Effector memory CD4-positive, alpha-beta T cell (primary cell): ENCODE measurements around the gene FAM177B.

Experiments used
- DNase-seq, 3 donors: peaks; one replicate each; pipeline ENCODE4 v3.0.0-alpha.2; 2020
- H3K27ac ChIP-seq: 2 replicates; pipeline ENCODE4 v1.7.0; 2013; ENCODE audit warnings: mild to moderate bottlenecking, low read length, moderate library complexity; ENCODE audit not compliant: insufficient read depth, poor library complexity, severe bottlenecking
- H3K27me3 ChIP-seq: replicated peaks from 2 replicates; pipeline ENCODE4 v1.7.0; 2013; ENCODE audit warnings: mild to moderate bottlenecking, low read length; ENCODE audit not compliant: insufficient read depth, control insufficient read depth, poor library complexity, severe bottlenecking
- H3K36me3 ChIP-seq: 2 replicates; pipeline ENCODE4 v1.7.0; 2013; ENCODE audit warnings: mild to moderate bottlenecking, low read length, moderate library complexity; ENCODE audit not compliant: control insufficient read depth, insufficient read depth
- H3K4me1 ChIP-seq: 2 replicates; pipeline ENCODE4 v1.7.0; 2013; ENCODE audit warnings: low read length, mild to moderate bottlenecking; ENCODE audit not compliant: control insufficient read depth, insufficient read depth, poor library complexity, severe bottlenecking
- H3K4me3 ChIP-seq: 2 replicates; pipeline ENCODE4 v1.7.0; 2013; ENCODE audit warnings: low read length, low read depth, mild to moderate bottlenecking; ENCODE audit not compliant: insufficient read depth, poor library complexity, severe bottlenecking
- H3K9me3 ChIP-seq: 2 replicates; pipeline ENCODE4 v1.7.0; 2013; ENCODE audit warnings: mild to moderate bottlenecking, low read length, moderate library complexity; ENCODE audit not compliant: control insufficient read depth

Gene FAM177B

DNA sequence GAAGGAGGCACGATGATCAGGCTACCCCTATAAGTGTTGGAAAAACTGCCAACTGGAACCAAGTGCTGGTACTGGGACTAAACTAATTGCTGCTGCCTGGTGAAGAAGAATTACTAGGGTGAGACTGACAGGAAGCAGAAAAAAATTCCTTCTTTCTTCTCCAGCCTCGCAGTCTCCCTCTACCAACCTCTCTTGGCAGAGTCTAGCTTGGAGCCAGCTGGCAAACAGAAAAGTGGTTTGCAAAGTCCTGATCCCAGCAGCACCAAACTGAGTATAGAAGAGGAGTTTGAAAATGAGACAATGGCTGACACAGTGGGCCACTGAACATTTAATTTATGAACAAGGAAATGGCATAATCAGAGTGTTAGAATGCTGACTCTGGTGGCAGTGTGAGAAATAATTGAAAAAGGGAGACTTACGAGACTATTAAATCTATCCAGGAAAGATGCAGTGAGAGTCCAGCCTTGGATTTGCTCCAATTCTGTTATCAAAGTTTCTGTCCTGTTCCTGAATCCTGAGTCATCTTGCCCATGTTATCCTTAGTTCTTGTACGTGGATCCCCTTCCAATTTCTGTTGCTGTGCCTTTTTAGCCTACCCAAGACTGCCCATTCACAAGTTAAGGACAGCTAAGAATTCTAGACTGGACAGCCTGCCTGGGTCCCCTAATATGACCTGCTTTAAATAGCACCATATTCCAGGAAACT, 54.2 kb downstream of the FAM177B start:
- H3K36me3 ChIP-seq: no peaks in the 10 kb centered on the region
- H3K4me1 ChIP-seq: no peaks in the 10 kb centered on the region
- no peaks in the 10 kb centered on the region for H3K27me3 ChIP-seq
- H3K9me3 ChIP-seq: no peaks in the 10 kb centered on the region
- no peak overlapping the region for H3K4me3 ChIP-seq
- DNase-seq: no peak
- H3K27ac ChIP-seq: no peak overlapping the region

DNA sequence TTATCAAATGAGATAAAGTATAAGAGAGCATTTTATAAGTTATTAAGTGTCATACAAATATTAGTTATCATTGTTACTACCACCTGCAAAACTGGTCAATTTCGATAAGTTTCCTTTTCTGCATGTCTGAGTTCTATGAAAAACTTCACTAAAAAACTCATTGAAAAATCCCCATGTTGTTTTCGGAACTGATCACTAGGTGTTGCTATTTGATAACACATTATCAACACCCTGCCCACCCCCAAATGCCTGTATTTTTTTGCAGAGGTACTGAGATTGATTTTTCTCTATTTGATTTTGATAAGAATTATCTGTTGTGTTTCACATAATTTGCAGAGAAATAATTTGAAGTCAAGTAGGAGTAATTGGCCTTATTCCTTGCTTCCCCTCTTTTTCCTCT, 55.7 kb downstream of the FAM177B start:
- H3K4me3 ChIP-seq: no peak overlapping the region
- no peaks in the 10 kb centered on the region for H3K27me3 ChIP-seq
- DNase-seq: no peak
- no peaks in the 10 kb centered on the region for H3K36me3 ChIP-seq
- H3K4me1 ChIP-seq: no peaks in the 10 kb centered on the region
- no peak overlapping the region for H3K27ac ChIP-seq
- H3K9me3 ChIP-seq: no peaks in the 10 kb centered on the region

DNA sequence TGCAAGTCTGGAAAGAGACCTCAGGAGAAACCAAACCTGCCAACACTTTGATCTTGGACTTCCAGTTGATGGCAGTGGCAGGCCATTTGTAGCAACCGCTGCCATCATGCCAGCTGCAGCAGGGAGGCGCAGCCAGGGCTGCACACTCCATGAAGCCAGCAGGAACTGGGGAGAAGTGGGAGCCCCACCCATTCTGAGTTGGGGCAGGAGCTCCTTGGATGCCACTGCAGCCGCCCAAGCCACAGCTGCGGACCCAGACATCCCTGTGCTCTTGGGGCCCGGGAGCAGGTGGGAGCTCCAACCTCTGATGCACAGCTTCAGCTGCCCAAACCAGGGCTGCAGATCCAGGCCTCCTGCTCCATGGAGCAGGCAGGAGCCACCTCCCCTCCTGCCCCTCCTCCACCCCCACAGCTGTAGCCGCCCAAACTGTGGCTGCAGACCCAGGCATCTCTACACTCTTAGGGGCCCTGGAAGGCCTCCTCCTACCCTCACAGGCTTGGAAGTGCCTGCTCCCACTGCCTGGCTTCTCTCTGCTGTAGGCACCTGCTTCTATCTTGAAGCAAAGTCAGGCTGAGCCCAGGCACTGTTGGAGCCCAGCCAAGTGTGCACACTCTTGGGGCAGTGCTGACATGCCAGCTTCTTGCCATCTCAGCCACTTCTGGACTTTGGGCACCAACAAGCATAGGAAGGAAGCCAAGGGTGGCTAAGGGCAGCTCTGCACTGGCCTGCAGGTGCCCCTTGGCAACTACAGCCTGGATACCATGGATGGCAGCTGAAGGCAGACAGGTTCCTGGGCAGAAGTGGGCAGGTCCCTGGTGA, 57.9 kb downstream of the FAM177B start:
- Histone ChIP-seq H3K9me3 (no peaks in the 10 kb centered on the region), H3K27me3 (no peaks in the 10 kb centered on the region), H3K4me1 (no peaks in the 10 kb centered on the region), H3K4me3 (no peak overlapping the region), H3K27ac (no peak overlapping the region), H3K36me3 (no peaks in the 10 kb centered on the region)
- DNase-seq: no peak

DNA sequence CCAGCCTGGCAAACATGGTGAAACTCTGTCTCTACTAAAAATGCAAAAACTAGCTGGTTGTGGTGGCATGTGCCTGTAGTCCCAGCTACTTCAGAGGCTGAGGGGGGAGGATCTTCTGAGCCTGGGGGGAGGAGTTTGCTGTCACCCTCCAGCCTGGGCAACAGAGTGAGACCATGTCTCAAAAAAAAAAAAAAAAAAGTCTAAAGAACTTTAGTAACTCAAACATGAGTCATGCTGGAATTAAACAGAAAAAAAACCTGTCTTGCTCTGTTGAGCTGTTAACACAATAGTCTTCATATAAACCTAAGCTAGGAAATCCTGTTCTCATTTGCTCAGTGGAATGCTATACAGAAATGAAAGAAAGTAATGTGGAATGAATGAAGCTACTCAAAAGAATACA, 61.1 kb downstream of the FAM177B start:
- Histone ChIP-seq H3K4me3 (no peak overlapping the region), H3K27me3 (no peaks in the 10 kb centered on the region), H3K36me3 (no peaks in the 10 kb centered on the region), H3K4me1 (no peaks in the 10 kb centered on the region), H3K9me3 (no peaks in the 10 kb centered on the region), H3K27ac (no peak overlapping the region)
- no peak for DNase-seq

DNA sequence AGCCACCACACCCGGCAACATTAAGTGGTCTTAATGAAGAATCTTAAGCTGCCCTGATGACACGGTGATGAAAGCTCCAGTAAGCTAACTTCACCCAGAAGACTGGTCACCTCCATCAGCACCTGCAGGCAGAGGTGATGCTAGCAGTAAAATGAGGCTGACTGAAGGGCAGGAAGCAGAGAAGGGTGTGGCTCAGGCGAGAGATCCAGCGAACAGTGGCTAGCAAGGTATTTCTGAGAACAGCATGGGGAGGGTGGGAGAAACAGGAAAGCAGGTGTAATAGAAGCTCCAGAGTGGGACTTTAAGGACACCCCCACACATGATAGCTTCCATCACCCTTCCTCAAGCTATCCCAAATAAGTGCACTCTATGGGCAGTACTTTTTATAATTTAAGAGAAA, 62.0 kb downstream of the FAM177B start:
- H3K36me3 ChIP-seq: no peaks in the 10 kb centered on the region
- no peak overlapping the region for H3K4me3 ChIP-seq
- H3K9me3 ChIP-seq: no peaks in the 10 kb centered on the region

More for the DNA sequence above, 62.0 kb downstream of the FAM177B start:
- no peaks in the 10 kb centered on the region for H3K27me3 ChIP-seq
- no peak overlapping the region for H3K27ac ChIP-seq
- no peaks in the 10 kb centered on the region for H3K4me1 ChIP-seq
- no peak for DNase-seq
